GM10248 (cell line): ENCODE measurements around the gene ZFAND3.

ENCODE experiments used
- CTCF ChIA-PET: fragments of 300-600 bp; sonication (Branson Sonifier 250); formaldehyde crosslinking; extraction: SDS; loops from one replicate; lab custom pipeline; 2021; ENCODE audit warnings: antibody characterized with exemption; lab: Yijun Ruan, JAX
- POLR2A ChIA-PET: fragments of 350-650 bp; sonication (Branson Sonifier 250); formaldehyde crosslinking; extraction: SDS; loops from one replicate; lab custom pipeline; 2020; ENCODE audit warnings: antibody characterized with exemption; lab: Yijun Ruan, JAX
- DNase-seq: peaks from one replicate; pipeline ENCODE4 v3.0.0; 2012; ENCODE audit errors: extremely low spot score
- CTCF ChIP-seq: IDR thresholded peaks from 2 replicates; pipeline ENCODE4 v1.5.1; 2012; ENCODE audit warnings: mild to moderate bottlenecking, low read depth; ENCODE audit errors: extremely low read depth, missing control alignments, control extremely low read depth

ZFAND3 gene

GRCh38 chr6:38077488-38078030 is 258.0 kb downstream of the ZFAND3 start:
- DNase-seq, result no peak
- ChIA-PET POLR2A (no interaction called here), CTCF (no interaction called here)
- no peak for TF ChIP-seq CTCF

- DNase-seq, result no peak
- ChIA-PET CTCF (no interaction called here), POLR2A (no interaction called here)
- TF ChIP-seq CTCF, result no peak
These were observed 259.1 kb downstream of the ZFAND3 start for GRCh38 chr6:38078671-38079070.

- CTCF ChIA-PET, result no interaction called here
- DNase-seq, result no peak
- no peak for TF ChIP-seq CTCF
- POLR2A ChIA-PET, result no interaction called here
These were observed 259.6 kb downstream of the ZFAND3 start for GRCh38 chr6:38079107-38079506.

- ChIA-PET POLR2A (no interaction called here), CTCF (no interaction called here)
- no peak for TF ChIP-seq CTCF
- DNase-seq, result no peak
These were observed 260.0 kb downstream of the ZFAND3 start for GRCh38 chr6:38079537-38079936.

GRCh38 chr6:38080360-38080759 is 260.8 kb downstream of the ZFAND3 start:
- ChIA-PET POLR2A (interaction anchor here (0.6 kb wide), 1 partner anchor 1145 kb away, joined by 3 read pairs; no protein-coding TSS in a partner anchor), CTCF (no interaction called here)
- no peak for TF ChIP-seq CTCF
- no peak for DNase-seq

GRCh38 chr6:38080889-38081288 is 261.4 kb downstream of the ZFAND3 start:
- no peak for TF ChIP-seq CTCF
- POLR2A ChIA-PET, result interaction anchor here (0.6 kb wide), 1 partner anchor 1145 kb away, joined by 3 read pairs; no protein-coding TSS in a partner anchor
- CTCF ChIA-PET, result no interaction called here
- no peak for DNase-seq
